NOMO-1 treated with dmso at 0.1 percent for 144 hours (cell line): Measurements from ENCODE around the gene PPHLN1.

Source experiments
- DNase-seq: peaks from one replicate; lab custom pipeline; 2025; ENCODE audit not compliant: unreplicated experiment; lab: John Stamatoyannopoulos, UW

PPHLN1 gene

DNA sequence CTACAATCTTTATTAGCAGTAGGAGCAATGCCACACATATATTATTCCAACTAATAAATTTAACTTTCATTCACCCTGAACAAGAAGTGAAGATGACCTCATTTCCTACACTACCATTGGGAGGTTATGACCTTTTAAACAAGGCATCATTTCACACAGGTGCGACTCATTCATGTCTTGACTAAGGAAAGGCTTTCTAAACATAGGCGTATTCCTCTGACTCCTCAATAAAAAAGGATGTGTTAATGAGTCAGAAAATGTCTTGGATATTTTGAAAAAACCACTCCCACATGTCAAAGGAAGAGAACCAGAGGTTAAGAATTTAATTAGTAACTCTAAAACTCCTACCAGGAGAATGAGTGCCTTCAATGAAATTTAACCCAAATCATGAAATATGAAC, 148.4 kb downstream of the PPHLN1 start:
- DNase-seq: no peak

DNA sequence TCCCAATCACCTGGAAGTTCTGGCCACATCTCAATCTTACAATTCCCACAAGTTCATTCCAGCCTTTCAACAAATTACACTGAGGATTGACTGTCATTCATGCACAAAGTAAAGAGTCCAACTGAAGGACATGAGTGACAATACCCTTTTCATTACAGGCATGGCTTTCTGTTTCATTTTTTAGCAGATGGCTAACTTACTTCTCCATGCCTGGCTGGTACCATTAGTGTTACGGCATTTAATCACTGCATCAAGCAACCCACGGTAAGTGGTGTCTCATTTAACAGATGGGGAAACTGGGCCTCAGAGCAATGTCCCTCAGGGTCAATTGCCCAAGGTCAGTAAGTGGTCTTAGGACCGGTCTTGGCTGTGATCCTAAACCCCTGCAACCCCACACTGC, 149.1 kb downstream of the PPHLN1 start:
- no peak for DNase-seq

DNA sequence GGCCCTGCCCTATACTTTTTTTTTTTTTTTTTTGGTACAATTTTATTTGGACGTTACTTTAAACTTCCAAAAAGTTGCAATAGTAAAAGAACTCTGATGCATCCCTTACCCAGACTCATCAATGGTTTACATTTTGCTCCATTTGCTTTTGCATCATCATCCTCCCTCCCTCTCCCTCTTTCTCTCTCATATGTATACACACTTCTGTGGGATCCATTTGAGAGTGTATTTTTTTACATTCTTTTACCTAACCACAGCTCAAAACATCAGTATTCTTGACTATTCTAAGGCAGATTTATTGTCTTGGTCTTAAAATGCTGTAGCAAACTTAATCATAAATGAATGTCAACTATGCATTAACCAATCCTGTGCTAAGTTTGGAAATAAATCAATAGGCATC, 152.0 kb downstream of the PPHLN1 start:
- no peak for DNase-seq

DNA sequence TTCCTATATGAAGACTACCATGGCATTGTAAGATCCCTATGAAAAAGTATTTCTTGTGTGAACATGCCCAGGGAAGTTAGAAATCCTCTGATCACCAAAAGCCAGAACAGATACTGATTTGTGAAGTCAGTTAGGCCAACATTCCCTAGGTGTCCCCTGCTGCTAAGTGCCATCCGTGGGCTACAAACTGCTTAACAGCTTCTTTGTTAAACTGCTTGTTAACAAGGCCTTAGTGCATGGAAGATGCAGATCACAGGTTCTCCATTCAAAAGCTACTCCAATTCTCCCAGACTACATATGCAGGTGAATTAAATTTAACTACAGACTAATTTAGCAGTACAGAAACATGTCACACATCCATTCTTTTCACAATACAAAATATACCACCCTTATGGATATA, 155.4 kb downstream of the PPHLN1 start:
- no peak for DNase-seq

DNA sequence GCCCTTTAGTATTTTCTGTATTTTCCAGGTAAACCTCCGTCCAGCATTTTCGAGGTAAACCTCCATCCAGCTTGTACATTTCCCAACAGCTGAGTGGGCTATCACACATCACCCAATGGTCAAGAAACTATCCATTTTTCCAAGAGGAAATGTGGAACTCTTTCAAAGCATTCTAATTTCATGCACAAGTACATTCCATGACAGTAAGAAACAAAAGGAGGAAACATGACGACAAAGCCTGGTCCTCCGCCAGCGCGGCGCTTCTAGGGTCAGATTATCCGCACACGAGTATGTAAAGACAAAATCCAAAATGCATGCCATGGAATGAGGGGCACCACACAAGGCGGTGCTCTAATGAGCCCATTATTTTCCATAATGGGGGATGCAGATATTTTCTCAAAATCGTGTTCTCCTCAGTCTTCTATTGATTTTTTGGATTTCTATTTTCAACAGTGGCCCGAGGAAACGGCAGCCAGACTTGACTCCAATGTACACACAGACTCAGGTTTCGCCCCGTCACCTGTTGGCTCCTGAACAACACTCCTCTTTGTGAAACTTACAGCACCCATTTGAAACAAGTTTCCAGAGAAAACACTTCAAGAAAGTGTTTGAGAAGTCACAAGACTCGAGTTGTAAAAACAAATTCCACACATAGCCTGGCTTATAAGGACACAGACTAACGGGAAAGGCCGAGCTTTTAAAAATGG, 156.2 kb downstream of the PPHLN1 start:
- DNase-seq: no peak

DNA sequence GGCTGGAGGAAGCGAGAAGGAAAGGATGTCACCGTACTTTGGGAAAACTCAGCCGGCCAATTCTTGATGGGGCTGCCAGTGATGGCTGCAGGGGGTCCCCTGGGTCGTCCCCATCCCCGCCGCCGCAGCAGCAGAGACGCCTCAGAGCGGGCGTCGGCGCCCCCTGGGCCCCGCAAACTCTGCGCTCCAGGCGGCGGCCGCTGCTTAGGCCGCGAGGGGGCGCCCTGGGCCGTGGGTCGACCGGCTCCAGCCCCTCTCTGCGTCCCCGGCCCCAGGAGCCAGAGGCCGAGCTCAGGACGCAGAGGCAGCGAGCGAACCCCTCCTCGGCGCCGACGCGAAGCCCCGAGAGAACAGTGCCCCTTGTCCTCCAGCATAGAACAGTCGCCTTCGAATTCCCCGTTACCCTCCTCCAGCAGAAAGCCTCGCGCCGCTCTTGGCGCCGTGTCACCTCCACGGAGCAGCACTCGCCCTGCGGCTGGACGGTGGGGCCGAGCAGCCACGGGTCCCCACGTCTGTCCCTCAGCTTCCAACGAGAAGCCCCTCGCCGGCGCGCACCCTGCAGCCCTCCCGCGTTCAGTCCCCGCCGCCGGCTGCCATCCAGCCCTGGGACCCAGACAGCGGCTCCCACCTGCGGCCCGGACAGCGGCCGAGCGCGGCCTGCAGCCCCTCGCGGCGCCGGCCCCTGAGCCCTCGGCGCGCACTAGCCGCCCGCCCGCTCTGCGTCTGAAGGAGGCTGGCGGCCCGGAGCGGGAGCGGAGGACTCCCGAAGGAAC, 157.0 kb downstream of the PPHLN1 start:
- peak; percentile 29 for DNase-seq

DNA sequence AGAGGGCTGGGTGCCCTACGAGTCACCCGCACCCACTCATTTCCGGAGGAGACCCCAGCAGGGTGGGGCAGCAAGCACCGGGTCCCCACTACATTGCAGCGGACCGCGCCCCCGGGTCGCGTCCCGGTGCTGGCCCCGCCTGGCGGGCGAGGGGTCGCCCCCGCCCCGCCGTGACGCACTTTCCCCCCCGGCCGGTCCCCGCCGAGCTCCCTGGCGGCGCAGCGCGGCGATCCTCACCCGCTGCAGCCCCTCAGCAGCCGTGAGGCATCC, 157.5 kb downstream of the PPHLN1 start:
- DNase-seq: no peak

DNA sequence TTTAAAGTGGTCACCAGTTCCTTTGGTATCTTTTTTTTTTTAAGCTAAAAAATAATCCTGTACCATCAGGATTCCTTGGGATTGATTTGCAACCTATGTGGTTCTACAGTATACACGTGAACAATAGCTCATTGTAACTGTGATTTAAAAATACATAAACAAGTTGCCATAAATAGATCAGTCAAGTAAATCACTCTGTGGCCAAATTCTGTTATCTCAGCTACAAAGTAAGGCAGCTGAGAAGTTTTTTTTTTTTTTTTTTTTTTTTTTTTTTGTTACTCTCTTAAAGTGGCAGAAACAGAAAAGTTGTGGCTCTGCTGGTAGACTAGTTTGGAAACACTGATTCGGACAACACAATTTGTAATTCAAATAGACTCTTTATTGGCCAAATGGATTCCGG, 159.0 kb downstream of the PPHLN1 start:
- DNase-seq: no peak

DNA sequence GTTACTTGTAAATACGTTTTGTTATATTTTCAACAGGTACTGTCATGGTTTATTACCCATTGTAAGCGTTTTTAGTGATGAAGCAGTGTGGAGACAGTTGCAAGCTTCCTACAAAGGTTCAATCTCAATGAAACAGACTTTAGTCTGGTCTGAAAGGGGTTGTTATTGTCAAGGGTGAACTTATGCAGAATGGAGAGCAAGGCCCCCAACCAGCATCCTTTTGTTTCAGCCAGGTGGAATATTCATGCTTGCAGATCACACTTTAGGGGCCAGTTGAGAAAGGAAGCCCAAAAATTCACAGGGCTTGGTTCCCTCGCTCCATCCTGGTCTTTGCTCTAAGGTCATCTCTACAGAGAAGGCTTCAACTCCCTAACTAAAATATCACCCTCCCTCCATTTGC, 159.9 kb downstream of the PPHLN1 start:
- no peak for DNase-seq

DNA sequence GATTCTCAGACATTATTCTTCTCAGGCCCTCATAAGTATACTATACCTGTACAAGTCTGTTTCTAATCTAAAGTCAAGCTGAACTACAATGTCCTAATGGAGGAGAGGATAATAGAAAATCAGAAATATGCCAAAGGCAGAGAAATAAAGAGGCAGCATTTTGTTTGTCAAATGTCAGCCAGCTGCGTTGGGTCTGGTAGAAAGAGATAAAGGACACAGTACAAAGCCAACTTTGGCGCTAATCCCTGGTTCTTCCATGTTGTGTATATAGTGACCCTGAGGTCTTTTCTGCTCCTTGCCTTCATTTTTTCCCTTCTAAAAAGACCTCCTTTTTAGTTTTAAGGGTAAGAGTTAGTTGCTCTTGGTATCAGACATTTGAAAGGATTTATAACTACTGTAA, 160.4 kb downstream of the PPHLN1 start:
- DNase-seq: no peak

DNA sequence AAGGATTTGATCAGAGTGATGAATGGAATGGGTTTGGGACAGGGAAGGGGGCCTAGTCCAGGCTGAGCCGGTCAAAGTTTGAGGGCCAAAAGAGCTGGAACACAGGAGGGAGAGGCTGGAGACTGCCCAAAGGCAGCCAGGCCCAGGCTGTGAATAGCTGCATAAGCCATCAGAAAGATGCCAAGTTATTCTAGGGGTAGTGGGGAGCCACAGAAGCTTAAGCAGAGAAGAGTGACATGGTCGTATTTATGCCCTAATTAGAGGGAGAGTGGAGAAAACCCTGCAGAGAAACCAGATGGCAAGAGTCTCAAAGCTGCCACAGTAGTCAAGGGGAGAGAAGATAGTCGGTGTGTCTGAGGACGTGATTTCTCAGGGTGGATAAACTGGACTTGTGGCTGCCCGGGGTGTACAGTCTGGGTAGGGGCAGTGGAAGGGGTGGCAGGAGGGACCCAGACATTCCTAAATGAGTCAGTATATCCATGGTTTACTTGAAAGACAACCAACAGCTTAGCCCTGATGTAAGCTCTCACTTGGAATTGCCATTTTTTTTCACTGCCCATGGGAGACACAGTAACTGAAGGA, 164.4 kb downstream of the PPHLN1 start:
- no peak for DNase-seq
